ENCODE results near the gene CTNNAL1. TPM values are rescaled to one million over a fixed set of nuclear protein-coding genes. Genes with fewer than 3 reads are reported as not detected.
A peak's percentile ranks its signal among the peaks of the same experiment; 100 is the strongest.
"Not testable (repeated sequence)": the region's sequence is repeated elsewhere in the genome, so short reads cannot be mapped to it uniquely, and the experiment has no call there.

Gene CTNNAL1
- total RNA-seq, 1 donor from 2014 or later: 53.1 TPM

DNA sequence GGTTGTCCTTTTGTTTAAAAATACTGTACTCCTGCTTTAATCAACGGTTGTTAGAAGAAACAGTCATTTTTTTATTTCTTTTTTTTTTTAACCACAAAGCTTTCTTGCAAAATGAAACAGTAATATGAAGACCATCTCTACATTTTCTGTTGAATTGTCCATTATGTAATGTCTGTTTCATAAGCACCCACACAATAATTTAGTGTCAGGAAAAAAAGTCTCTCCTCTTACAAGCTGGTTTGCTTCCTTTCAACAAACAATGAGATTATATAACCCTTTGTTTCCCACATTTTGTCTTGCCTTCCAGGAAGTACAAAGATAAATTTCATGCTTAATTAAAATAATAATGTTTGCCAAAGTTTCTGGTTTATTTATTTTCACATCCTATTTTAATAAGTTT lies 16.7 kb downstream of the CTNNAL1 start:
- DNase-seq (ENCODE audit: low spot score): no peak

DNA sequence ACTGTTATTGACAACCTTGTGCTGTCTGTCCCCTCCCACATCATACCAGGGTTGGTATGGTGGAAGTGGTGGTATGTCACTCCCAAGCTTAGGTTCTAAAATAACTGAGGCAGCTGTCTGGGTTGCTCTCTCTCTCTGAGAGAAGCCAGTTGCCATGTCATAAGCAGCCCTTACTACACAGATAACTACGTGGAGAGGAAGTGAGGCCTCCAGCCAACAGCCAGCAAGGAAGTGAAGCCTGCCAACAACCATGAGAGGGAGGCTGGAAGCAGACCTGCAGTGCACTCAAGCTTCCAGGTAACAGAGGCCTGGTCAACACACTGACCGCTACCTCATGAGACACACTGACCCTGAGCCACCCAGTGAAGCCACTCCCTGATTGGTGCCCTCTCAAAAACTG lies 18.6 kb downstream of the CTNNAL1 start:
- DNase-seq (ENCODE audit: low spot score): no peak

DNA sequence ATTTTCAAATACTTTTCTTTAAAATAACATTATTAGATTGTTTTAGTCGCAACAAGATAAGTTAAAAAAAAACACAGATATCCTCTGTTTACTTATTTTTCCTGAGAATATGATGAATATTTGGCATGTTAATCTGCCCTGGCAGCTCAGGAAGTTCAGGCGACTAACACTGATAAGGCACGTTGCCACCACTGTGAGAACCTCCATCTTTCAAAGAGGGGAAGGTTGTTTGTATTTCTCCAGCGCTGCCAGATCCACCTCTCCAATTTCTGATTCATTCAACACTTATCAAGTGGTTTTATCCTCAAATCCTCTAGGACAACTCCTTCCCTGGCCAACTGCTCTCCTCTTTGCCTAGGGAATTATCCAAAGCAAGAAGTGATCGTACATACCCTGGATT lies 21.8 kb downstream of the CTNNAL1 start:
- no peak for DNase-seq (ENCODE audit: low spot score)

DNA sequence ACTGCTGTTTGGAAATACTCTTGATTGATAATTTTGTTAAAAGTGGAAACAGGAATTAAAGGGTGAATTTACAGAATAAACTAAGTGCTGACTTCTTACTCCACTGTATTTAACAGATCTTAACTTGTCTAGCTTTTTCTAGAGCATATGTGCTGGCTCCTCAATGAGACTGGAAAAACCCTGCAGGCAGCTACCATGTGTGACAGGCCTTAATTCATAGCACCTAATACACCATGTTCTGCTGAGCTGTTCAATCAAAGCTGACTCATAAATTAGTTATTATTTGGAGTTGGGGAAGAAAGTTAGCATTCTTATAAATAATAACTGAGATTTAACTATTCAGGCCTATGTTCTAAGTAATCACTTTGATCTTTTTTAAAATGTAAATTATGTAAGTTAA lies 29.4 kb downstream of the CTNNAL1 start:
- no peak for DNase-seq (ENCODE audit: low spot score)

DNA sequence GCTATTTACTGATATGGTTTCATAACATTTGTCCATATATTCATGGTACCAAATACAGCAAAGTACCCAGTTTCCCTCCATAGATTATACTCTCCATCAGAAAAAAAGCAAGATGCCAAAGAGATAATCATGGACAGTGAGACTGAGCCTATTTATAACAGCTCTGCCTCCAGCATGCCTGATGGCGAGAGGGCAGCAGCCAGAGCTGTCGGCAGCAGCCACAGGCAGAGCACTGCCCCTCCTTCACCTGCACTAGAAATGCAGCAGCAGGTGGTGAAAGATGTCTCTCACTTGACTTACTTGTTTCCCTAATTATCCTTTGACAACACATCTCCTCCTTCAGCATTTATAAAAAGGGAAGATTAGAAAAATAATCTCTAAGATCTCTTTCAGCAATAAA lies 32.4 kb downstream of the CTNNAL1 start:
- DNase-seq (ENCODE audit: low spot score): no peak

DNA sequence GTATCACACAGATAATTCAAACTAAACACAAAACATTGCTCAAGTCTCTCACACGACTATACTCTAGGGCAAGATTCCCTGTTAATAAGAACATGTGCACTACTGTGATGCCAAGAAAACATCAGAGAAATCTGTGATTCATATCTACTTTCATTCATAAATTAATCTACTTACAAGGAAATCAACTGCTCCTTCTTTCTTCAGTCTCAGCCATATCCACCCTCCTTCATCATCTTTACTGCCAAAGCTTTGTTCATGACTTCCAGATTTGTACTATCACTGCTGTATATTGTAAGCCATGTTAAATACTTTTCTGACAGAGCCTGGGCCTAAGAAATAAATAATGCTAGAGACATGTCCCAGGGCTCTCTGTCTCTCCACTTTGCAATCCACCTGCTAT lies 35.1 kb downstream of the CTNNAL1 start:
- DNase-seq (ENCODE audit: low spot score): no peak

DNA sequence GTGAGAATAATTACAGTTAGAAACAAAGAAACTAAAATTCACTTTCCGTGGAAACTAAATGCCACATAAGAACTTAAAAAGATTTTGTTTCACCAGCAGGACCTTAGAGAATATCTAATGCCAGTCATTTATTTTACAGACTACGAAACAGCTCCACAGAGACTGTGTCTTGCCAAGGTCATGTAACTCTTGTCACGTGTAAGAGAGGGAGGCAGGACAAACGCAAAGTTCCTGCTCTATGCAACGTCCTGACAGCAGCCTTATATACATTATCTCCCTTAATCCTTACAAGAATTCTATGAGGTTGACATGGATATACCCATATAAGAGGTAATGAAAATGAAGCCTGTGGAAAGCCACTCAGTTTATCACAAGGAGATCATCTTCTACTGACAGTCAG lies 39.4 kb downstream of the CTNNAL1 start:
- DNase-seq (ENCODE audit: low spot score): no peak

DNA sequence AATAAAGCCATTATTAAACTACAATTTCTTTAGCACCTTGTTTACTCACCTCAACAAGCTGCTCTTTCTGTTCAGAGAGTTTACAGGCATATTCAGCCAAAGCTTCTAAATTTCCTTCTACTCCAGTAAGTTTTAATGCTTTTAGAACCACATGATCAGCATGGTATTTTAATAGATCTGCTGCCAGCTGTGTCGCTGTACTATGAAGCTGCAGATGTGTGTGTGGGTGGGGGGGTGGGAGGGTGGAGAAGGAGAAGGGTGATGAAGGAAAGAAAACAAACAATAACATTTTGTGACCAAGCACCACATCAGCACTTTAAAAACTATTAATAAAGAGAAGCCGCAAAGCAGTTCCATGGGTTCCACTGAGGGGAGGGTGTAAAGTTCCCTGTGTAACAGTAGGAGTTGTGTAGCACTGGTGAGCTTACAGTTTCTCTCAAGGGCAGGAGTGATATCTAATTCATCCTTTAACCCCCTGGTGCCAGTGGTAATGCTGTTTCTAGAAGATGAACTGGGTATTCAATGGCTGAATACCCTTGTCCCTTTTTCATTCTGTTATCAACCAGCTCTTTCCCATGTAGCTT lies 40.6 kb downstream of the CTNNAL1 start:
- DNase-seq (ENCODE audit: low spot score): no peak

DNA sequence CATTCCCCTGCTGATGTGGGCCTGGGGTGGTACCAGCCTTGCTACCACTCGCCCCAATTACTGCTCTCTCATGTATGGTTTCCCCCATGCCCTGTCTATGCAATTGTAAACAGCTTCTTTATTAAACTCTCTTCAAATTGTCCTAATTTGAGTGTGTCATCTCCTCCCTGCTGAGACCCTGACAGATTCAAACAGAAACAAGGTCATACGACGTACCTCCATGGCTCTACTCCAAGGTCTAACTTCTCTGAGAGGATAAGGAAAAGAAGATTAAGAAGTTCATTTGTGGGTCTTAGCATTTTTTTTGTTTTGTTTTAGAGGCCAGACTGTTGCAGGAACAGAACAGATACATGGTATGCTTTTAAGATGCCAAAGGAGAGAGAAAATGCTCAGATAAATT lies 41.1 kb downstream of the CTNNAL1 start:
- no peak for DNase-seq (ENCODE audit: low spot score)

DNA sequence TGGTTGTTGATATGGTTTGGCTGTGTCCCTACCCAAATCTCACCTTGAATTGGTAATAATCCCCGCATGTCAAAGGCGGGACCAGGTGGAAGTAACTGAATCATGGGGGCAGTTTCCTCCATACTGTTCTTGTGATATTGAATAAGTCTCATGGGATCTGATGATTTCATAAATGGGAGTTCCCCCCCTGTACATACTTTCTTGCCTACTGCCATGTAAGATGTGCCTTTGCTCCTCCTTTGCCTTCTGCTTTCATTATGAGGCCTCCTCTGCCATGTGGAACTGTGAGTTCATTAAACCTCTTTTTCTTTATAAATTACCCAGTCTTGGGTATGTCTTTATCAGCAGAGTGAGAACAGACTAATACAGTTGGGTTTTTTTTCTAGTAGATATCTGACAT lies 41.9 kb downstream of the CTNNAL1 start:
- not testable (repeated sequence) for DNase-seq (ENCODE audit: low spot score)

DNA sequence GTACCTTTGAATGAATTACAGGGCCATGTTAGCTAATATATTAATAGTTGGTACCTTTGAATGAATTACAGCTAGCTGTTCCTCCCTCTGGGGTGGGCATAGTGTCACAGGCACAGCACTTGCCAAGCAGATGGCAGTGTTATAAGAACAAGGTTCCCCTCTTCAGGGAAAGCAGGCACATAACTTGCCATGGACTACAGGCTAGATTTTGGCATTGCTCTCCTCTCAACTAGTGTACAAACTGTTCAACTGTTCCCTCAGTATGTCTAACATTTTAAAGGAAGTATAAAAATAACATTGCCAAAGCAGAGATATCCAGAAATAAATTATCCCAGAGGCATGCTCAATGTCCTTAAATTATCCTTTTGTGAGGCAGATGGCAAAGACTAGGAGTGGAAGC lies 45.4 kb downstream of the CTNNAL1 start:
- no peak for DNase-seq (ENCODE audit: low spot score)

DNA sequence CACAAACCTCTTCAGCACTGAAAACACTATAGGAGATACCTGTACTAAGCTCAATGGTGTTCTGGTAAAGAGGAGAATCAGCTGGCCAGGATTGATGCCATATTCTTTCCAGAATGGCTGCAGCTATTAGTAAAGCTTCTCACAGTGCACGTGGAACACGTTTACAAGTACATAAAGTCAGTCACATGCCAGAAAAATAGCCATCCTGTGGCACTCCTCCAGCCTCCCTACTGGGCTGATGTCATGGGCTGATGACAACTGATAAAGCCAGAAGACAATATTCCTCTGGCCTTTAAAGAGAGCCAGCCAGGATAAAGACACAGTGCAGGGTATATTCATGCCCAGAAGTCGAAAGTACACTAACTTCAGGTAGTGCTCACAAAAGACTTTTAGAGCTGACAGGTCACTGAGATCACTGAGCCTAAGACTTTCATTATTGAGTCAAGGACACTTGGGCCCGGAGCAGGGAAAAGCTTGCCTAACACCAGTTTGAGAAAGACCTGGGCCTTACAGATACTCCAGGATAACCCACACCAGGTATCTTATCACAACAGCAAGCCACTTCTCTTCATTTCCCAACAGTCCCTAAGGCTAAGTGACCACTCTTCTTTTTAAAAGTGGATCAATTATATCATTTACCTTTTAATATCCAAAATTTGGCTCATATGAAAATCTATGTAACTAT lies 49.7 kb downstream of the CTNNAL1 start:
- DNase-seq (ENCODE audit: low spot score): no peak

DNA sequence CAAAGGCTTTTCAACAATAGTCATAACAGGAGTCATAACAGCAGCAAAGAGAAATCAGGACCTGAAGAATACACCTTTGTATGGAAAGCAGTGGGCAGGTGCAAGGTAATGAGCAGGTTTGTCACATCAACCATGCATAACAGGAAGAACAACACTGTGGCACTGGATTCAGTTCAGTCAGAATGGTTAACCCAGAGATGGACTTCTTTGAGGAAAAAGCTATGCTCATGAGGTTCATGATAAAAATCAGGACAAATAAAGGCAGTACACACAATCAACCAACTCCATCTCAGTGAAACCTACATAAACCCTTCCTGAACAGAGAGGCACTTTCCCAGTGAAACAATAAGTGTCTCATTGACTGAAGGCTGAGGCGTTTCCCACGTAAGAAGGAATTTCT lies 52.1 kb downstream of the CTNNAL1 start:
- no peak for DNase-seq (ENCODE audit: low spot score)

DNA sequence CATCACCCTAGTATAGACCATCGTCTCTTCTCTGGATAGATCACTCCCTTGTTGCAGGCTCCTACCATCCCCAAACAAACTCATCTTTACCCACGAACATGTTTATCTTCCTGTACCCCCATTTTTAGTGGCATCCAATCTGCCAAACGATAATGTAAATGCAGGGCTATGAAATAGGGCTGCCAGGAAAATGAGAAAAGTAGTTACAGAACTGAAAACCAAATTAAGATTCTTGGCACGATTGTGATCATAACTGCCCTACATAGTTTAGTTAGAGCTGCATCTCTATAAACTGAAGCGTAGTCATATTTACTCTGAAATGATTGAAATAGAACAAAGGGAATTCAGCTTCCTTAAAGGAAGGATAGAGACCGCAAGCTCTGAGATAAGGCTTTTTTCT lies 53.0 kb downstream of the CTNNAL1 start:
- no peak for DNase-seq (ENCODE audit: low spot score)

DNA sequence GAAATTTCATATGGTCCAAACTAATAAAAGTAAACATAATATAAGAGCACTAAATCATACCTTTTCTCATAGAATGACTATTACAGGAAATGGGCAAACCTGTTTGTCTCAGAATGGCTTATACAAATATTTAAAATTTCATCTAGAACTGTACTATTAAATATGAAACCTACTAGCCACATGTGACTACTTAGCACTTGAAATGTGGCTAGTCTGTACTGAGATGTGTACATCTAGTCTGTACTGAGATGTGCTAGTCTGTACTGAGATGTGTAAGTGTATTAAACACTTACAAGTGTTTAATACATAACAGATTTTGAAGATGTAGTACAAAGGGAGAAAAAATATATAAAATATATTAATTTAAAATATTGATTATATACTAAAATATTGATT lies 56.7 kb downstream of the CTNNAL1 start:
- no peak for DNase-seq (ENCODE audit: low spot score)

DNA sequence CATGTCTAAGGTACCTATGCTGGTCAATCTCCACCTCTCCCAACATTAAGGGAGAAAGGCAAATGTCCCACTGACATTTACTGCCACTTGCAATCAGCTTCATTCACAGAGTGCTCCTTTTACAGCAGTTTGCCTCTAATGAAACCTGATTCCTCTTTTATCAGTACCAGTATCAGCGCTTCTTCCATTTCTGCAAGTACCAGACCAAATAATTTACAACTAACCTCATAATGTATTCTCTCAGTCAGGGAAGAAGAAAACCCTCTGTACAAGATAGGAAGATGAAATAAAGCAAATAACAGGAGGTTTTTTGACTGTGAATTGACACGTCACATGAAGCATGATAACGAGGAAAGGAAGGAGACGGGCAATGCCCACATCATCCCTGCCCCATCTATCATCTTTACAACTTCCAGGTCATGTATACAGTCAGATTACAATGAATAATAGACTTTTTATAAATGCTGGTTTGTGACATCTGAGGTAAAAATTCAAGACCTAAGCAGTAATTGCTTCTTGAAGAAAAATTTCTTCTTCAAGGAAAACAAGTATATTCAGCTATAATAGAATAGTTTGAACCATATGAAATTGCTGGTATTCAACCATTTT lies 57.2 kb downstream of the CTNNAL1 start:
- no peak for DNase-seq (ENCODE audit: low spot score)

DNA sequence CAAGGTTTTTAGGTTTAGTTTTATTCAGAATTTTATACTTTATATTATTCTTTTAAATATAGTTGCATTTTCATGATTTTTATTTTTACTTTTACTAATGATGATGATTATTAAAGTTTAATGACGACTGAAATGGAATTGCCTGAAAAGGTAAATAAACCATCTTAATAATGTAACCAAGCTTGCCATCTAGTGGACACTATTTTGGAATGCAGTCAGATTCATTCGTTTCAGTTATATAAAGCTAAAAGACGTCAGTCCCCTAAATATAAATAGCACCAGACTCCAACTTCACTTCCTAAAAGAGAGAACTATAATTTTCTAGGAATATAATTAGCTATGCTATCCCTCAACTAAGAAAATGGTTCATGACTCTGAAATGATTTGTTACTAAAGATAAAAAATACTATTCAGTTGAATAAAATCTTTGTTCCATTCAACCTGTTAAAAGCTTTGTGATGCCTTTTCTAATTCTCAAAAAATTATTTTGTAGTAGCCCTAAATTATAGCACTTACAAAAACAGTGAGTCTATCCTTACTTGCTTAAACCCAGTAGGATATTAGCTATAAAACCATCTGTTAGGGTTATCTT lies 59.2 kb downstream of the CTNNAL1 start:
- no peak for DNase-seq (ENCODE audit: low spot score)

DNA sequence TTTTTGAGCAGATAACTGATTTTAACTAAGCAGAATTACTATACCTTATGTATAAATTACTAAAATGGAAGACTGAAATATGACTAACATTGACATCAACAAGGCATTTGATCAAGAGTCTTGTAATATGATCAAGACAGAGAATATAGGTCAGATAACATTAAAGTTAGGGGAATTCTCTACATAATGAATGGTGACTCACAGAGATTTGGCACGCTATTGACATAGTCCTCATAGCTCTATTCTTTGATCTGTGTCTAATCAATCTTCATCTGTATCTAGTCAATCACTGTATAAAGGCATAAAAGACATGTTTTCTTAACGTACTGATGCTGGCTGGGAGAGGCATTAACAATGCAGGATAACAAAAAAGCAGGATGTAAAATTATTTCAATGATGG lies 61.7 kb downstream of the CTNNAL1 start:
- no peak for DNase-seq (ENCODE audit: low spot score)

DNA sequence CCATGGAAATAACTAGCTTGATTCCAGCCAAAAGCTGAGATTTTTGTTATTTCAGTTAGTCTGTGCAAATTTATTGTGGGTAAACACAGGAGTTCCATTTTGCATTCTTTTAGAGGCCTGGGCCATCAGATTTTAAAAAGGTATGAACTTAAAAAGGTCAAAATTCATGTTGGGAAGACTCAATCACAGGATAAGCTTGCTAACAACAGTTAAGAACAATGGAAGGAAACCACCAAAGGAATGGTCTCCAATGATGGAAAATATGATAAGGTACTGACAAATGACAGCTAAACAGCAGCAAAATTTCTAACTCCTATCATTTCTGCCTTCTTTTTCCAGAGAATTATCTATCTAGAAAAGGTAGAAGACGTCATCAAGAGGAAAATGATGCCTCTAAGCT lies 63.1 kb downstream of the CTNNAL1 start:
- DNase-seq (ENCODE audit: low spot score): no peak

DNA sequence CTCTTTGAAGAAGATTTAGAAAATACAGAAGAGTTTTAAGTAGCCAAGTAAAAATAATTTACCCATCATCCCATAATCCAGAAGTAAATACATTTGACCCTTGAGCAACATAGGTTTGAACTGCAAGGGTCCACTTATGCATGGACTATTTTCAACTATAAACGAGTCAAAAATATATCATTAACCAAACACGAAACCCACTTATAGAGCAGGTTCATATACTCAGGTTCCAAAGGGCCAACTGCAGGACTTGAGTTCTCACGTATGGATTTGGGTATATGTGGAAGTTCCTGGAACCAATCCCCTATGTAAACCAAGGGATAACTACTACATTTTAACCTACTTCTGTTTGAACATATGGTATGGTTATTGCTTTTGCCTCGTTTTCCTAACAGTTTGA lies 73.3 kb downstream of the CTNNAL1 start:
- DNase-seq (ENCODE audit: low spot score): no peak

DNA sequence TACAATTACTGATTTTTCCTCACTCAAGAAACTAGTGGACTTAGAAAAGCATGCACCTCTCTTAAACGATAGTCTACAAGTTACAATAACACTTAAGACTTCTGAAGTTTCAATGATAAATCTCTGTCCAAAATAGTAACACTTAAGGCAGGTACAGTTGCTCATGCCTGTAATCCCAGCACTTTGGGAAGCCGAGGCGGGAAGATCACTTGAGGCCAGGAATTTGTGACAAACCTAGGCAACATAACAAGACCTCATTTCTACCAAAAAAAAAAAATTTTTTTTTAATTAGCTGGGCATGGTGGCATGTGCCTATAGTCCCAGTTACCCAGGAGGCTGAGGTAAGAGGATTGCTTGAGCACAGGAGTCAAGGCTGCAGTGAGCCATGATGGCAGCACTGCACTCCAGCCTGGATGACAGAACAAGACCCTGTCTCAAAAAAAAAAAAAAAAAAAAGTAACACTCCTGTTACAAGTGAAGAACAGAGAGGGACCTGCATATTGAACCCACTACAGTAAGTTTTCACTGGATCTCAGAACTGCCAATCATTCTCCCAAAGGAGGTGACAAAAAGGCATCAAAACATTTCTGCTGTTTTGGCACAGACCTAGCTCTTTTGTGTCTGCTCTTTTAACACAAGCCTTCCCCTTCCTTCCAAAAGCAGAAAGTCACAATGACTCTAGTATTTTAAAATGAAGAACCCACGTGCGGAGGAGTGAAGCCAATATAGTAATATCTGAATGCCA lies 75.6 kb downstream of the CTNNAL1 start:
- no peak for DNase-seq (ENCODE audit: low spot score)

DNA sequence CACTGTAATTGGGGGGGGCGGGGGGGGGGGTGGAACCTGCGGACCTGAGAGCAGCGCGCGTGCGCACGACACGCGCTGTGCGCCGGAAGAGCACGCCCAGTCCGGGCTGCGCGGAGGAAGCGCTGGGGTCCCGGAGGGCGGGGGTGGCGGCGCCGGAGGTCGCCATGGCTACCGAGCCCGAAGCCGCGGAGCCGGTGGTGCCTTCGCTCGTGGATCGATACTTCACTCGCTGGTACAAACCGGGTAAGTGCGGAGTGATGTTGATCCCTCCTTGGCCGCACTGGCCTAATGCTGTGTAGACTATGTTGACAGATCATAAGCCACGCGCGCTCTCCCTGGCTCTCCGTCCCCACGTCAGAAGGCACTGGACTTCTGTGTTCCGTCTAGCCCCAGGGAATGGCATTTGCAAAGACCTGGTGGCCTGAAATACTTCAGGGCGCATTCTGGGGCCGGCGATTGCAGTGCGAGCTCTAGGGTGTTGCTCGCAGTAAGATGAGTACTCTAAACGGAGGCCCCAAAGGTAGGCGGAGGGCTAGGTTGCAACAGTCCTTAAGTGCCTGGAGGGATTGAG lies 78.9 kb downstream of the CTNNAL1 start, which contains the start of gene ABITRAM:
Gene ABITRAM, plus strand, starts transcription at position 78 of the 571 bp plus-strand sequence. Its CDS starts 87 bp downstream, at position 165.
- peak; percentile 90 for DNase-seq (ENCODE audit: low spot score)
